DOHH2 (cell line): ENCODE measurements around the gene SEC14L1.

Experiments used
- H3F3A ChIP-seq: fragments of 200-600 bp; sonication (generic), shearing (Covaris generic); 2 replicates; pipeline ENCODE4 v1.6.0; 2016; ENCODE audit warnings: antibody characterized with exemption, mild to moderate bottlenecking; ENCODE audit not compliant: control insufficient read depth, insufficient read depth
- H3K27ac ChIP-seq: fragments of 200-600 bp; sonication (generic); 2 replicates; pipeline ENCODE4 v1.5.1; 2014; ENCODE audit warnings: low read depth, mild to moderate bottlenecking, low read length, moderate library complexity
- H3K27me3 ChIP-seq: fragments of 200-600 bp; sonication (generic); 2 replicates; pipeline ENCODE4 v1.6.1; 2014; ENCODE audit warnings: mild to moderate bottlenecking, low read length, mixed read lengths; ENCODE audit not compliant: control insufficient read depth
- H3K36me3 ChIP-seq: fragments of 200-600 bp; sonication (generic); 2 replicates; pipeline ENCODE4 v1.6.1; 2014; ENCODE audit warnings: mild to moderate bottlenecking, low read length, moderate library complexity, mixed read lengths; ENCODE audit not compliant: control insufficient read depth
- H3K4me1 ChIP-seq: fragments of 200-600 bp; sonication (generic); 2 replicates; pipeline ENCODE4 v1.6.1; 2014; ENCODE audit warnings: mild to moderate bottlenecking, low read length, mixed read lengths; ENCODE audit not compliant: control insufficient read depth
- H3K4me2 ChIP-seq: fragments of 200-600 bp; sonication (generic); 2 replicates; pipeline ENCODE4 v1.6.0; 2014; ENCODE audit warnings: mild to moderate bottlenecking, low read length, moderate library complexity
- H3K4me3 ChIP-seq: fragments of 200-600 bp; sonication (generic); 2 replicates; pipeline ENCODE4 v1.5.1; 2014; ENCODE audit warnings: mild to moderate bottlenecking, low read length, mixed read lengths
- H3K79me2 ChIP-seq: fragments of 200-600 bp; sonication (generic); 2 replicates; pipeline ENCODE4 v1.6.1; 2014; ENCODE audit warnings: mild to moderate bottlenecking, low read length, mixed read lengths; ENCODE audit not compliant: control insufficient read depth
- H3K9me2 ChIP-seq: fragments of 200-600 bp; sonication (generic); replicated peaks from 2 replicates; pipeline ENCODE4 v1.6.1; 2014; ENCODE audit warnings: mild to moderate bottlenecking, low read length, mixed read lengths; ENCODE audit not compliant: control insufficient read depth
- H3K9me3 ChIP-seq: fragments of 200-600 bp; sonication (generic); 2 replicates; pipeline ENCODE4 v1.6.1; 2014; ENCODE audit warnings: antibody characterized with exemption, low read length, mixed read lengths; ENCODE audit not compliant: control insufficient read depth, insufficient read depth
- H4K20me1 ChIP-seq: fragments of 200-600 bp; sonication (generic); 2 replicates; pipeline ENCODE4 v1.6.0; 2014; ENCODE audit warnings: low read depth, mild to moderate bottlenecking, antibody characterized with exemption, low read length, moderate library complexity; ENCODE audit not compliant: control insufficient read depth, insufficient read depth
- EZH2phosphoT487 ChIP-seq: fragments of 200-600 bp; sonication (generic); IDR thresholded peaks from 2 replicates; pipeline ENCODE4 v1.6.1; 2017; ENCODE audit warnings: borderline replicate concordance, mild to moderate bottlenecking, antibody characterized with exemption, low read length, moderate library complexity, mixed read lengths
- TF ChIP-seq, protein P1 (sequence below): fragments of 200-600 bp; sonication (generic); IDR thresholded peaks from one replicate; pipeline ENCODE4 v1.5.1; 2014; ENCODE audit warnings: antibody characterized with exemption, mild to moderate bottlenecking, low read depth, low read length; ENCODE audit not compliant: poor library complexity, severe bottlenecking

Gene SEC14L1

DNA sequence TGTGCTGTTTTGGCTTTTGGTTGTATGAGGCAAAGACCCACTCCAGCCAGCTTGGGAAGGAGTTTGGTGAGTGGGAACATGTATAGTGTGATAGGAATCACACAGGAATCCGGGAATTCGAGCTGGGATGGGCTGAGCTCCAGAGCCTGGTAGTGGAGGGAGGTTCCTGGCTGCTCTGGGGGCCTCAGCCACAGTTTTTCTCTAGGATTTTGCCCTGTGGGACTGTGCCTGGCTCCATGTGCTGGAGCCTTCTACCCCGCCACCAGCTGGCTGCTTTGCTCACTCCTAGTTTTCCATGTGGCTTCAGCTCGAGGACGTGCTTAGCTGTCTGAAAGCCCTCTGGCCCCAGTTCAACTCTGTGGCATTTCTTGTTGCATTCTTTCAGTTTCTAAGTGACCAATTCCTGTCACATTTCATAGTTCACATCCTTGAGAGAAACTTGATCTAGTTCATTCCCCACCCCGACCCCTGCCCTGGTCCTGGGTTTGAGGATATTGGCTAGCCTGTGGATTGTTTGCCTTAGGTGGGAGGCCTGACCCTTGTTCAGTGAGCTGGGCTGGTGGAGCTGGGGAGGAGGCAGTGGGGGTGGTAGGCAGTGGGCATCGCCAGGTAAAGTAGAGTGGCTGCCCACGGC is 5.0 kb downstream of the SEC14L1 start:
- TF ChIP-seq, protein P1, sequence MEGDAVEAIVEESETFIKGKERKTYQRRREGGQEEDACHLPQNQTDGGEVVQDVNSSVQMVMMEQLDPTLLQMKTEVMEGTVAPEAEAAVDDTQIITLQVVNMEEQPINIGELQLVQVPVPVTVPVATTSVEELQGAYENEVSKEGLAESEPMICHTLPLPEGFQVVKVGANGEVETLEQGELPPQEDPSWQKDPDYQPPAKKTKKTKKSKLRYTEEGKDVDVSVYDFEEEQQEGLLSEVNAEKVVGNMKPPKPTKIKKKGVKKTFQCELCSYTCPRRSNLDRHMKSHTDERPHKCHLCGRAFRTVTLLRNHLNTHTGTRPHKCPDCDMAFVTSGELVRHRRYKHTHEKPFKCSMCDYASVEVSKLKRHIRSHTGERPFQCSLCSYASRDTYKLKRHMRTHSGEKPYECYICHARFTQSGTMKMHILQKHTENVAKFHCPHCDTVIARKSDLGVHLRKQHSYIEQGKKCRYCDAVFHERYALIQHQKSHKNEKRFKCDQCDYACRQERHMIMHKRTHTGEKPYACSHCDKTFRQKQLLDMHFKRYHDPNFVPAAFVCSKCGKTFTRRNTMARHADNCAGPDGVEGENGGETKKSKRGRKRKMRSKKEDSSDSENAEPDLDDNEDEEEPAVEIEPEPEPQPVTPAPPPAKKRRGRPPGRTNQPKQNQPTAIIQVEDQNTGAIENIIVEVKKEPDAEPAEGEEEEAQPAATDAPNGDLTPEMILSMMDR = no peak
- no peak for TF ChIP-seq EZH2phosphoT487
- Histone ChIP-seq H4K20me1 (peaks cover 17% of the 10 kb centered on the region), H3K4me1 (peaks cover 87% of the 10 kb centered on the region), H3K9me2 (no peaks in the 10 kb centered on the region), H3K4me3 (peak overlapping the region; percentile 85), H3K27me3 (peaks cover 2% of the 10 kb centered on the region; the same call in 1 of the 2 replicates), H3K27ac (peak overlapping the region; percentile 91), H3K36me3 (peaks cover 95% of the 10 kb centered on the region), H3K4me2 (peak overlapping the region; percentile 98), H3K79me2 (peaks cover 91% of the 10 kb centered on the region), H3F3A (peaks cover 28% of the 10 kb centered on the region), H3K9me3 (no peaks in the 10 kb centered on the region)

DNA sequence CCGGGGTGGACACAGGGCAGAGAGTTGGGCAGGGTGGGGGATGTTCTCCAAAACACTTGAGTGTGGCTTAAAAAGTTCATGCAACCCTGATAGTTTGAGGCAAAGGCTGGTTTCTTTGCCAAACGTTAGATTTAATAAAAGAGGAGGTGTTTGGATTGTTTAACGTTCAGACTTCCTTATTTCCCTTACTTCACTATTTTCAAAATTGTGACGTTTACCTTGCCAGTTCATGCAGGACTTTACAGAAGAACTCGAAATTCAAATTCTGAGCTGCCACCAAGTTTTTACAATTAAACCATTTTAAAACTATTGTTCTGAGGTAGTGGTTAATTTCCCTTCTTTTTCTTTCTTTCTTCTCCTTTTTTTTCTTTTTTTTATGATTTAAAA is 5.5 kb downstream of the SEC14L1 start:
- H4K20me1 ChIP-seq = peaks cover 17% of the 10 kb centered on the region
- no peaks in the 10 kb centered on the region for H3K9me2 ChIP-seq
- peak overlapping the region; percentile 85 for H3K4me3 ChIP-seq
- peaks cover 100% of the 10 kb centered on the region for H3K36me3 ChIP-seq
- peaks cover 28% of the 10 kb centered on the region for H3F3A ChIP-seq
- TF ChIP-seq EZH2phosphoT487 = no peak
- TF ChIP-seq, protein P1 = no peak
- H3K4me2 ChIP-seq = peak overlapping the region; percentile 98
- no peaks in the 10 kb centered on the region for H3K9me3 ChIP-seq
- H3K27ac ChIP-seq = peak overlapping the region; percentile 91
- H3K79me2 ChIP-seq = peaks cover 93% of the 10 kb centered on the region
- peaks cover 92% of the 10 kb centered on the region for H3K4me1 ChIP-seq
- H3K27me3 ChIP-seq = peaks cover 2% of the 10 kb centered on the region; the same call in 1 of the 2 replicates

DNA sequence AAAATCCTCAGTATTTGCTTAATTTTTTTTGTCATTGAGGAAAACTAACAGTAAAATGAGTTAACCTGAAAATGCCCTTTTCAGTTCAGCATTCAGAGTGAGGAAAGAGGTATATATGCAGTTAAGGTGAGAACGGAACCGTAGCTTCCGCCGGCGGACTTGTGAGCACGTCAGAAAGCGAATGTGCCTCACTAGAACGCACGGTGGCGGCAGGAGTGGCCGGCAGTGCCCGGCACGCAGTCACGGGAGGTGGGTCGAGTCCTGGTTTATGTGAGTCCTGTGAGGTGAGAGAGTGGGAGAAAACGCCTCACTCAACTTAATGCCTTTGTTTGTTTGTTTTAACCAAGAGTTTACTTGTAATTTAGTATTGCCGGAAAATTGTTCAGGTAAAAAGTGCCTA is 6.1 kb downstream of the SEC14L1 start:
- Histone ChIP-seq H3K4me2 (peak overlapping the region; percentile 98), H3F3A (peaks cover 27% of the 10 kb centered on the region), H3K4me1 (peaks cover 98% of the 10 kb centered on the region), H3K27ac (peak overlapping the region; percentile 91), H3K27me3 (peaks cover 2% of the 10 kb centered on the region; the same call in 1 of the 2 replicates), H3K4me3 (peak overlapping the region; percentile 85), H3K9me3 (no peaks in the 10 kb centered on the region), H3K36me3 (peaks cover 100% of the 10 kb centered on the region), H3K79me2 (peaks cover 93% of the 10 kb centered on the region), H3K9me2 (no peaks in the 10 kb centered on the region), H4K20me1 (peaks cover 17% of the 10 kb centered on the region)
- TF ChIP-seq EZH2phosphoT487 = no peak
- TF ChIP-seq, protein P1 = no peak
